GM12878 (cell line): ENCODE data around the gene NIFK. TPM values are rescaled to one million over a fixed set of nuclear protein-coding genes. Genes with fewer than 3 reads are reported as not detected.
A peak's percentile ranks its signal among the peaks of the same experiment; 100 is the strongest.

Source experiments
- ATF7 ChIP-seq: fragments of 450-650 bp; IDR thresholded peaks from 2 replicates; pipeline ENCODE4 v1.6.1; 2016; ENCODE audit warnings: low read depth, mild to moderate bottlenecking
- NRF1 ChIP-seq: conservative IDR thresholded peaks from 2 replicates; pipeline ENCODE4 v1.6.1; 2011; ENCODE audit warnings: mild to moderate bottlenecking, low read depth, low read length, improper control_type of control experiment
- POU2F2 ChIP-seq: IDR thresholded peaks from 3 replicates; pipeline ENCODE4 v1.6.1; 2011; ENCODE audit warnings: low read depth, mild to moderate bottlenecking, low read length, borderline replicate concordance
- USF2 ChIP-seq: IDR thresholded peaks from 2 replicates; pipeline ENCODE4 v1.6.1; 2011; ENCODE audit warnings: low read depth, low read length, improper control_type of control experiment, borderline replicate concordance
- polyA plus RNA-seq, 11 experiments: library from polyadenylated mRNA; depleted of rRNA in 4 of 11; unstranded in 6 of 11; stranded (reverse) in 5 of 11; fragments of >200 nt; fragmentation: Nextera tagmentation in 4 of 11; fragmentation: Illumina TruSeq in 1 of 11; extraction: Ambion mirVana in 4 of 11; extraction: Trizol in 1 of 11; gene quantifications; 1 replicate in 1 of 11; 2 replicates in 10 of 11; pipeline versions ENCODE4 v1.2.1 to v1.2.3, GENCODE V29; 2011 to 2016; ENCODE audit warnings: inconsistent platforms in 2 of 11, missing spikeins in 2 of 11, low read depth in 1 of 11
- total RNA-seq, 4 experiments: library from RNA; depleted of rRNA in 3 of 4; stranded (reverse); fragments of >200 nt in 3 of 4; fragmentation: Illumina TruSeq in 1 of 4; extraction: Trizol in 1 of 4; gene quantifications; 2 replicates each; pipeline versions ENCODE4 v1.2.1 to v1.2.3, GENCODE V29; 2013 to 2021
- TF ChIP-seq, protein P1 (sequence below): fragments of 150-350 bp; IDR thresholded peaks from 2 replicates; pipeline ENCODE4 v1.6.1; 2016; ENCODE audit warnings: low read depth, low read length
- TF ChIP-seq, protein P2 (sequence below): fragments of 450-650 bp; formaldehyde crosslinking; IDR thresholded peaks from 2 replicates; pipeline ENCODE4 v1.5.0; 2022; ENCODE audit warnings: mild to moderate bottlenecking, missing genetic modification characterization

NIFK gene
- total and polyA plus RNA-seq, 10 of the 15 experiments (the other 5 are each of a cell fraction or from before 2014, with no cell fraction given): 47.2 to 286 (median 157) TPM

DNA sequence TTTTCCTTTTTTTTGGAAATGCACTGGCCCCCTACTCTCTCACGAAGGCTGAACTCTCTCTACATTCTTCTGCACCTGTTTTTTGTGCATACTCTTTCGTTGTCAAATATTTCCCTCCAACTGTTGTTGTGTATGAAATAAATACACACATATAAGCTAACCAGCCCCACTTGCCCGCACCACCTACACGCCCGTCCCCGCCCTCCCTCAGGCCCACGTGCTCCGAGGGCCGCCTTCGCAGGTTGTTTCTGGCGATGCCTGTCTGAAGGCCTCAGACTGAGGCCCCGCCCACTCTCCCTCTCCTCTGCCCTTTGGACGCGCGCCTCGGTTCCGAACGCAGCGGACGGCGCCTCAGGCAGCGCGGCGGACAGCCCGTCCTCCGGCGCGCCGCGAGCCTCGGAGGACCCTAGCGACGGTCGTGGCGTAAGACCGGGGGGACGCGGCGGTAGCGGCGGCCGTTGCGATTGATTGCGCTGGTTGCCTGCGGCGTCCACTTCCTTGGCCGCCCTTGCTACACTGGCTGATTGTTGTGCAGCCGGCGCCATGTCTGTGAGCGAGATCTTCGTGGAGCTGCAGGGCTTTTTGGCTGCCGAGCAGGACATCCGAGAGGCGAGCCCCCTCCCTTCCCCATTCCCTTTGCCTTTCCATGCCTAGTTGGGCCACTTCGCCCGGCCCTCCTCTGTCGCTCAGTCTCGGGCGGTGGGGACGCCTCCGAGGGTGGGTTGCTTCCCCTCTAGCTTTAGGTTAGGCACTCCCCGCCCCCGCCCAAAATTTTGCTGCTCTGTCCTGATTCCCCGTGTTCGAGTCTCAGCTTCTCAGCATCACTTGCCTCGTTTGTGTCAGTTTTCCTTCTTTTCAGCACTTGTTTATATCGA is 18.8 kb upstream of the NIFK start, which contains the start of gene TSN (continued):
- TF ChIP-seq, protein P1, sequence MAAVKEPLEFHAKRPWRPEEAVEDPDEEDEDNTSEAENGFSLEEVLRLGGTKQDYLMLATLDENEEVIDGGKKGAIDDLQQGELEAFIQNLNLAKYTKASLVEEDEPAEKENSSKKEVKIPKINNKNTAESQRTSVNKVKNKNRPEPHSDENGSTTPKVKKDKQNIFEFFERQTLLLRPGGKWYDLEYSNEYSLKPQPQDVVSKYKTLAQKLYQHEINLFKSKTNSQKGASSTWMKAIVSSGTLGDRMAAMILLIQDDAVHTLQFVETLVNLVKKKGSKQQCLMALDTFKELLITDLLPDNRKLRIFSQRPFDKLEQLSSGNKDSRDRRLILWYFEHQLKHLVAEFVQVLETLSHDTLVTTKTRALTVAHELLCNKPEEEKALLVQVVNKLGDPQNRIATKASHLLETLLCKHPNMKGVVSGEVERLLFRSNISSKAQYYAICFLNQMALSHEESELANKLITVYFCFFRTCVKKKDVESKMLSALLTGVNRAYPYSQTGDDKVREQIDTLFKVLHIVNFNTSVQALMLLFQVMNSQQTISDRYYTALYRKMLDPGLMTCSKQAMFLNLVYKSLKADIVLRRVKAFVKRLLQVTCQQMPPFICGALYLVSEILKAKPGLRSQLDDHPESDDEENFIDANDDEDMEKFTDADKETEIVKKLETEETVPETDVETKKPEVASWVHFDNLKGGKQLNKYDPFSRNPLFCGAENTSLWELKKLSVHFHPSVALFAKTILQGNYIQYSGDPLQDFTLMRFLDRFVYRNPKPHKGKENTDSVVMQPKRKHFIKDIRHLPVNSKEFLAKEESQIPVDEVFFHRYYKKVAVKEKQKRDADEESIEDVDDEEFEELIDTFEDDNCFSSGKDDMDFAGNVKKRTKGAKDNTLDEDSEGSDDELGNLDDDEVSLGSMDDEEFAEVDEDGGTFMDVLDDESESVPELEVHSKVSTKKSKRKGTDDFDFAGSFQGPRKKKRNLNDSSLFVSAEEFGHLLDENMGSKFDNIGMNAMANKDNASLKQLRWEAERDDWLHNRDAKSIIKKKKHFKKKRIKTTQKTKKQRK: no peak
- TF ChIP-seq POU2F2: peak; percentile 43; the same call in 1 of the 3 replicates
- no peak for TF ChIP-seq NRF1
- TF ChIP-seq, protein P2, sequence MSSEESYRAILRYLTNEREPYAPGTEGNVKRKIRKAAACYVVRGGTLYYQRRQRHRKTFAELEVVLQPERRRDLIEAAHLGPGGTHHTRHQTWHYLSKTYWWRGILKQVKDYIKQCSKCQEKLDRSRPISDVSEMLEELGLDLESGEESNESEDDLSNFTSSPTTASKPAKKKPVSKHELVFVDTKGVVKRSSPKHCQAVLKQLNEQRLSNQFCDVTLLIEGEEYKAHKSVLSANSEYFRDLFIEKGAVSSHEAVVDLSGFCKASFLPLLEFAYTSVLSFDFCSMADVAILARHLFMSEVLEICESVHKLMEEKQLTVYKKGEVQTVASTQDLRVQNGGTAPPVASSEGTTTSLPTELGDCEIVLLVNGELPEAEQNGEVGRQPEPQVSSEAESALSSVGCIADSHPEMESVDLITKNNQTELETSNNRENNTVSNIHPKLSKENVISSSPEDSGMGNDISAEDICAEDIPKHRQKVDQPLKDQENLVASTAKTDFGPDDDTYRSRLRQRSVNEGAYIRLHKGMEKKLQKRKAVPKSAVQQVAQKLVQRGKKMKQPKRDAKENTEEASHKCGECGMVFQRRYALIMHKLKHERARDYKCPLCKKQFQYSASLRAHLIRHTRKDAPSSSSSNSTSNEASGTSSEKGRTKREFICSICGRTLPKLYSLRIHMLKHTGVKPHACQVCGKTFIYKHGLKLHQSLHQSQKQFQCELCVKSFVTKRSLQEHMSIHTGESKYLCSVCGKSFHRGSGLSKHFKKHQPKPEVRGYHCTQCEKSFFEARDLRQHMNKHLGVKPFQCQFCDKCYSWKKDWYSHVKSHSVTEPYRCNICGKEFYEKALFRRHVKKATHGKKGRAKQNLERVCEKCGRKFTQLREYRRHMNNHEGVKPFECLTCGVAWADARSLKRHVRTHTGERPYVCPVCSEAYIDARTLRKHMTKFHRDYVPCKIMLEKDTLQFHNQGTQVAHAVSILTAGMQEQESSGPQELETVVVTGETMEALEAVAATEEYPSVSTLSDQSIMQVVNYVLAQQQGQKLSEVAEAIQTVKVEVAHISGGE (CRISPR knock-in tag): no peak
- no peak for TF ChIP-seq ATF7
- peak; percentile 80 for TF ChIP-seq USF2
